ENCODE results near the gene CREB5. TPM values are rescaled to one million over a fixed set of nuclear protein-coding genes. Genes with fewer than 3 reads are reported as not detected.

The CREB5 gene
- total and polyA plus RNA-seq, 11 donors = 7.6 to 38.7 (median 15.2) TPM

DNA sequence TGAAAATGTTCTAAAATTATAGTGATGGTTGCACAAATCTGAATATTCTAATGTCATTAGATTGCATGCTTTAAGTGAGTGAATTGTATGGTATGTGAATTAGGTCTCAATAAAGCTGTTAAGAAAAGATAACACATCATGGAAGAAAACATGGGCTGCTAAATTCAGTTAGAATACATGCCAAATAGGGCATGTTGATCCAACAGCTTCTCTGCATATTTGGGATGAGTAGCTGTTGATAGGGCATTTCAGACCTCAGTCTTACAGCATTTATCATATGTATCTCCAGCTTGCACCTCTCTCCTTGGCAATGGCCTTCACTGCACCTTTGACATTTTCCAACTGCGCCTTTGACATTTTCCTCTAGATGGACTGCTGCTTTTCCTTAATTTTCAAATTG, 13.2 kb downstream of the CREB5 start:
- ATAC-seq (no peak), DNase-seq (no peak)
- Histone ChIP-seq H3K4me1 (peaks cover 0 to 8% (median 0%) of the 10 kb centered on the region in 12 donors), H3K27ac (no peak overlapping the region), H3K9me3 (no peaks in the 10 kb centered on the region), H3K36me3 (no peaks in the 10 kb centered on the region), H3K27me3 (no peaks in the 10 kb centered on the region), H3K4me3 (no peak overlapping the region)
- intact Hi-C loops (cut with DNase I) = no loop called here
- WGBS, 4 donors = 95 to 100% (median 99%) methylated on average over 1 of the region's 1 CpG
- TF ChIP-seq POLR2A (IDR thresholded peaks at IDR 0.05) = no peak
- TF ChIP-seq, protein P1, sequence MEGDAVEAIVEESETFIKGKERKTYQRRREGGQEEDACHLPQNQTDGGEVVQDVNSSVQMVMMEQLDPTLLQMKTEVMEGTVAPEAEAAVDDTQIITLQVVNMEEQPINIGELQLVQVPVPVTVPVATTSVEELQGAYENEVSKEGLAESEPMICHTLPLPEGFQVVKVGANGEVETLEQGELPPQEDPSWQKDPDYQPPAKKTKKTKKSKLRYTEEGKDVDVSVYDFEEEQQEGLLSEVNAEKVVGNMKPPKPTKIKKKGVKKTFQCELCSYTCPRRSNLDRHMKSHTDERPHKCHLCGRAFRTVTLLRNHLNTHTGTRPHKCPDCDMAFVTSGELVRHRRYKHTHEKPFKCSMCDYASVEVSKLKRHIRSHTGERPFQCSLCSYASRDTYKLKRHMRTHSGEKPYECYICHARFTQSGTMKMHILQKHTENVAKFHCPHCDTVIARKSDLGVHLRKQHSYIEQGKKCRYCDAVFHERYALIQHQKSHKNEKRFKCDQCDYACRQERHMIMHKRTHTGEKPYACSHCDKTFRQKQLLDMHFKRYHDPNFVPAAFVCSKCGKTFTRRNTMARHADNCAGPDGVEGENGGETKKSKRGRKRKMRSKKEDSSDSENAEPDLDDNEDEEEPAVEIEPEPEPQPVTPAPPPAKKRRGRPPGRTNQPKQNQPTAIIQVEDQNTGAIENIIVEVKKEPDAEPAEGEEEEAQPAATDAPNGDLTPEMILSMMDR (IDR thresholded peaks at IDR 0.05) = no peak

DNA sequence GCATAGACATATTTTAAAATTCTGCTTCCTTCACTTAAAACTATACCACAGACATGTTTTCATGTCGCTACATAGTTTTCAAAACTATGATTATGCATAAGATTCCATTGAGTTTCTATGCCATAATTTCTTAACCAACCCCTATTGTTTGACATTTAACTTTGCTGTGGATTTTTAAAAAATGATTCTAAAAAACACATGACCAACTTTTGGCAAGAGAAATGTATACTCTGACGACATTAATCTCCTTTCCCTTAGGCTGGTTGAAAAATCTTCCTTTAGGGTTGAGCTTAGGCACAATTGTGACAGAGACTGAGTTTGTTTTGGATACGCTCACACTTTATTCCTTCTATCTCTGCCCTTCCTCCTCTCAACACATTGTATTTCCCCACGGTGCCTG, 14.9 kb downstream of the CREB5 start:
- Histone ChIP-seq H3K9me3 (no peaks in the 10 kb centered on the region), H3K27ac (no peak overlapping the region), H3K4me3 (no peak overlapping the region), H3K27me3 (no peaks in the 10 kb centered on the region), H3K36me3 (no peaks in the 10 kb centered on the region), H3K4me1 (peaks cover 0 to 10% (median 0%) of the 10 kb centered on the region in 12 donors)
- TF ChIP-seq POLR2A (IDR thresholded peaks at IDR 0.05) = no peak
- TF ChIP-seq, protein P1 (IDR thresholded peaks at IDR 0.05) = no peak
- DNase-seq = no peak
- no peak for ATAC-seq
- intact Hi-C loops (cut with DNase I) = no loop called here
- 70 to 79% (median 78%) methylated on average over 4 of the region's 4 CpGs for WGBS, 4 donors

DNA sequence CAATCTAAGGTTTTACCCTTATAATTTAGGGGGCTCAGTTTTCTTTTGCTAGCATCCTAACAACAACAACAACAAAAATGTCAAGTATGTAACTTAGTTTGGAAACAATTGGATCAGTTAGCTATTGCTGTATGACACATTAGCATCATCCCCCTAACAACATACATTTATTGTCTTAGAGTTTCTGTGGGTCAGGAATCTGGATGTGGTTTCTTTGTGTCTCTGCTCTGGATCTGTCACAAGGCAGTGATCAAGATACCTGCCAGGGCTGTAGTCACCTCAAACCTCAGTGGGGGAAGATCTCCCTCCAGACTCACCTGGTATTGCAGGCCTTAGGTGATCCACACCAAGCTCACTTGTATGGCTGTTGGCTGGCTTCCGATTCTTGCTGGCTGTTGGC, 18.3 kb downstream of the CREB5 start:
- 93 to 100% (median 98%) methylated on average over 1 of the region's 1 CpG; no CpG with 5 or more reads in 1 of the 4 donors for WGBS, 4 donors
- H3K9me3 ChIP-seq = no peaks in the 10 kb centered on the region
- H3K27me3 ChIP-seq = no peaks in the 10 kb centered on the region
- intact Hi-C loops (cut with DNase I) = loop anchor here in 2 of 10 donors (10.0 kb wide), 2 partner anchors 94 to 174 kb away; no protein-coding TSS in a partner anchor
- H3K4me3 ChIP-seq = no peak overlapping the region
- H3K36me3 ChIP-seq = no peaks in the 10 kb centered on the region
- TF ChIP-seq POLR2A (IDR thresholded peaks at IDR 0.05) = no peak
- TF ChIP-seq, protein P1 (IDR thresholded peaks at IDR 0.05) = no peak
- no peak overlapping the region for H3K27ac ChIP-seq
- no peak for DNase-seq
- peaks cover 0 to 13% (median 4%) of the 10 kb centered on the region in 12 donors for H3K4me1 ChIP-seq
- no peak for ATAC-seq

DNA sequence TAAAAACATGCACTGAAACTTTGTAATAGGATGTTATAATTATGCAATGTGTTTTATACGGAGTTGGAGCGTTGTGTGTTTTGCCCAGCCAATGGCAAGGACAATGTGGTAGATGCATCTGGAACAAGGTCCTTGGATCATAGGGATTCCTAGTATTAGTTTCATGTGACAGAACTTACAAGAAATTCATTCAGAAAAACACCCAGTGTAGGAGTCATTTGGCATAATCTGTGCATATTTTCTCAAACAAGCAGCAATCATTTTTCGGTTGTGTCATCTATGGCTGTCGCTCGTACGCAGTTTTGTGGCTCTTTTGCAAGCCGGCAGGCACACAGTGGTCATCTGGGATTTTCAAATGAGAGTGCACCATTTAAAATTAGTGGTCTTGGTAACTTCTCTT, 19.8 kb downstream of the CREB5 start:
- Histone ChIP-seq H3K4me3 (peak overlapping the region in 4 of 12 donors; percentile 6 to 20 (median 17)), H3K36me3 (no peaks in the 10 kb centered on the region), H3K9me3 (no peaks in the 10 kb centered on the region), H3K27me3 (no peaks in the 10 kb centered on the region), H3K27ac (peak overlapping the region in 1 of 12 donors; percentile 9), H3K4me1 (peaks cover 0 to 13% (median 4%) of the 10 kb centered on the region in 12 donors)
- intact Hi-C loops (cut with DNase I) = loop anchor here in 2 of 10 donors (10.0 kb wide), 2 partner anchors 93 to 173 kb away; no protein-coding TSS in a partner anchor
- DNase-seq = peak in 1 of 5 donors; percentile 30
- TF ChIP-seq POLR2A (IDR thresholded peaks at IDR 0.05) = no peak
- TF ChIP-seq, protein P1 (IDR thresholded peaks at IDR 0.05) = no peak
- 75 to 95% (median 83%) methylated on average over 7 of the region's 7 CpGs for WGBS, 4 donors
- peak in 3 of 4 donors; percentile 48 to 68 (median 61) for ATAC-seq
